SK-N-MC (cell line): ENCODE data around the gene NABP2.
"Not testable (repeated sequence)": the region's sequence is repeated elsewhere in the genome, so short reads cannot be mapped to it uniquely, and the experiment has no call there.

Source experiments
- DNase-seq: peaks from one replicate; pipeline ENCODE4 v3.0.0-alpha.2; 2011; ENCODE audit warnings: low read depth, low spot score
- H3K27ac ChIP-seq: fragments of 200-600 bp; sonication (generic); 2 replicates; pipeline ENCODE4 v1.5.1; 2016; ENCODE audit warnings: mixed run types
- H3K36me3 ChIP-seq: fragments of 200-600 bp; sonication (generic); 2 replicates; pipeline ENCODE4 v1.6.1; 2017; ENCODE audit warnings: antibody characterized with exemption, low read length, mixed read lengths; ENCODE audit not compliant: insufficient read depth
- H3K4me3 ChIP-seq: fragments of 200-600 bp; sonication (generic); 2 replicates; pipeline ENCODE4 v1.5.1; 2016
- H3K9ac ChIP-seq: fragments of 200-600 bp; sonication (generic); 2 replicates; pipeline ENCODE4 v1.8.0; 2017; ENCODE audit warnings: mixed run types, mixed read lengths; ENCODE audit not compliant: insufficient read length
- H3K9me3 ChIP-seq: fragments of 200-600 bp; sonication (generic); 2 replicates; pipeline ENCODE4 v1.6.1; 2017; ENCODE audit warnings: low read depth, mild to moderate bottlenecking, antibody characterized with exemption, low read length, moderate library complexity, mixed read lengths
- EZH2 ChIP-seq: fragments of 200-600 bp; sonication (generic); IDR thresholded peaks from one replicate; pipeline ENCODE4 v1.6.1; 2017; ENCODE audit warnings: antibody characterized with exemption
- FOXP2 ChIP-seq: optimal IDR thresholded peaks from 2 replicates; pipeline ENCODE3; 2011; ENCODE audit warnings: mild to moderate bottlenecking, moderate library complexity; ENCODE audit not compliant: insufficient read depth; ENCODE audit errors: extremely low read length, control extremely low read depth
- POLR2AphosphoS5 ChIP-seq: IDR thresholded peaks from 2 replicates; pipeline ENCODE4 v1.6.1; 2012; ENCODE audit warnings: mild to moderate bottlenecking, low read depth, low read length, borderline replicate concordance

The NABP2 gene

GRCh38 chr12:56190695-56191155 is 33.4 kb upstream of the NABP2 start:
- Histone ChIP-seq H3K27ac (no peak overlapping the region), H3K9me3 (no peaks in the 10 kb centered on the region), H3K4me3 (peak overlapping the region; percentile 95), H3K9ac (no peak overlapping the region), H3K36me3 (peaks cover 12% of the 10 kb centered on the region)
- TF ChIP-seq FOXP2 (no peak), POLR2AphosphoS5 (no peak), EZH2 (no peak)
- no peak for DNase-seq

DNA sequence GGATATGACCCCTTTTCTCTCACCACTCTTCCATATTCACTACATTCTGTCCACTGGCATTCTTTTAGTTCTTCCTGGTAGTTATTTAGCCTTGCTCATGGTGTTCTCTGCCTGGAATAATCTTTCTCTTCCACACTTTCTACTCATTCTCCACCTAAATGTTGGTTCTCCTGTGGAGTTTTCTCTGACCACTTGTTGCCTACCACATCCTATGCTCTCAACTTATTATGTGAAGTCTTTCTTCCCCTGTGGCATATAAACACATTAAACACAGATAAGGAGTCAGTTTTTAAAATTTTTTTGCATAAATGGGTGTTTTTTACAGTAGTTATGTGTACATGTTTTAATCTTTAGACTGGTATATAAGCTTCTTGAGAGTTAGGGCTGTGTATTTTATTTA is 31.6 kb upstream of the NABP2 start:
- DNase-seq = no peak
- TF ChIP-seq POLR2AphosphoS5 (no peak), EZH2 (no peak), FOXP2 (no peak)
- no peaks in the 10 kb centered on the region for H3K36me3 ChIP-seq
- H3K27ac ChIP-seq = no peak overlapping the region
- H3K9ac ChIP-seq = no peak overlapping the region
- no peaks in the 10 kb centered on the region for H3K9me3 ChIP-seq
- H3K4me3 ChIP-seq = no peak overlapping the region

DNA sequence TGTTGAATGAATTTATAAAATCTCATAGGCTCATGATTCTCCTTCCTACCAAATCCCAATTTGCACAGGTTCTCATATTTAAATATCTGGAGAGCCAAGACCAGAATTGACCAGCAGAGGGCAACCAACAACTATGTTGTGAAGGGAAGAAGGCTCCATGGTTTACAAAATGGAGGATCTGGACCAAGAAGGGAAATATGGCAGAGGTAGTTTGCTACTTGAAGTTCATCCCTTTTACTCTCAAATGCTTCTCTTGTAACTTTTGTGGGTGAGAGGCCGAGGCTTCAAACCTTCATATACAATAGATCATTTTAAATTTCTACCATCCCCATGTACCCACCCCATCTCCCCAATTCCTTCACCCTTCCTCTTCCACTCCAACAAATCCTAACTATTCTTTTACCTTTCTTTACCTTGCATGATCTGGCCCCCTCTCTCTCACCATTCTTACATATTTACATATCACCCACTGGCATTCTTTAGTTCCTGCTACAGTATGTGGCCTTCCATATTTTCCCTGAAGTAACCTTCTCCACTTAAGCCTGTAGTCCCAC is 31.0 kb upstream of the NABP2 start:
- no peaks in the 10 kb centered on the region for H3K36me3 ChIP-seq
- no peak overlapping the region for H3K4me3 ChIP-seq
- peak; percentile 79 for DNase-seq
- H3K27ac ChIP-seq = no peak overlapping the region
- no peak overlapping the region for H3K9ac ChIP-seq
- TF ChIP-seq FOXP2 (no peak), EZH2 (no peak)
- no peaks in the 10 kb centered on the region for H3K9me3 ChIP-seq

DNA sequence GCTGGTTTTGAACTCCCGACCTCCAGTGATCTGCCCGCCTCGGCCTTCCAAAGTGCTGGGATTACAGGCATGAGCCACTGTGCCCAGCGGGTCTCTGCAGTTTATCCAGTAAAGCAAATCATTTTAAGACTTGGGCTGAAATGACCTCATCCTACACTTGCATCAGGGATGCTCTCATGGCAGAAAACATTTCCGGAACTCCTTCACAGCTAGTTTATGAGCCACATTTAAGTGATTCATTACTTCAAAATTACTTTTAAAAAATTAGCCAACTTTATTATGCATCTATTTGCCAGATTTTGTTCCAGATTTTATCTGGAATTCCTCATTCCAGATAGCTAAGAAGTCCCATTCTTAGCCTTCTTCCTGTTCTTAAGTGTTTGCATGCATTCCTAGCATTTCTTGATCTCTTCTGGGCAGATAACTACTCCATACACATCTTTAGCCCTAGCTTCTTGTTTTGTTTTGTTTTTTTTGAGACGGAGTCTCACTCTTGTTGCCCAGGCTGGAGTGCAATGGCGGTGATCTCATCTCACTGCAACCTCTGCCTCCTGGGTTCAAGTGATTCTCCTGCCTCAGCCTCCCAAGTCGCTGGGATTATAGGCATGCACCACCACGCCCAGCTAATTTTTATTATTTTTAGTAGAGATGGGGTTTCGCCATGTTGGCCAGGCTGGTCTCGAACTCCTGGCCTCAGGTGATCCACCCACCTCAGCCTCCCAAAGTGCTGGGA is 27.2 kb upstream of the NABP2 start:
- Histone ChIP-seq H3K4me3 (peak overlapping the region; percentile 33; the same call in 1 of the 2 replicates), H3K27ac (peak overlapping the region; percentile 59)
- not testable (repeated sequence) for H3K9me3 ChIP-seq, H3K36me3 ChIP-seq, H3K9ac ChIP-seq
- peak; percentile 34; the same call in 1 of the 2 replicates for TF ChIP-seq POLR2AphosphoS5
- peak; percentile 87 for DNase-seq

DNA sequence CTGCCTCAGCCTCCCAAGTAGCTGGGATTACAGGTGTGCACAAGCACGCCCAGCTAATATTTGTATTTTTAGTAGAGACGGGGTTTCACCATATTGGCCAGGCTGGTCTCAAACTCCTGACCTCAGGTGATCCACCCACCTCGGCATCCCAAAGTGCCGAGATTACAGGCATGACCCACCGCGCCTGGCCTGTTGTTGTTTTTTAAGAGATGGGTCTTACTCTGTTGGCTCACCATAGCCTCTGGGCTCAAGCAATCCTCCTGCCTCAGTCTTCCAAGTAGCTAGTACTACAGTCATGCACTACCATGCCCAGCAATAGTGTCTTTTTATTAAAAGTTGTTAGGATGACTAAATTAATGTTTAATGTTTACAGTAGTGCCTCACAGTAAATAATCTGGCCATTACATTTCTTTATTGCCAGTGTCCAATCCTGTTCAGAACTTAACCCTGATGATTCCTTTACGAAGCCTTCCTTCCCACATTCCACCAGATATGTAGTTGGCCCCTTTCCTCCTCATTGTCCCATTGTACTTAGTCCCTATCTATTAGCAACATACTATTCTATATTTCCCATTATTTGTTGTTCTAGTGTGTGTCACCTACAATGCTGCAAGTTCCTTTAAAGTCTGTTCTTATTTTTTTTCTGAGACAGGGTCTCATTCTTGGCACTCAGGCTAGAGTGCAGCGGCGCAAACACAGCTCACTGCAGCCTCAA is 26.1 kb upstream of the NABP2 start:
- Histone ChIP-seq H3K36me3 (no peaks in the 10 kb centered on the region), H3K4me3 (no peak overlapping the region), H3K27ac (no peak overlapping the region), H3K9ac (no peak overlapping the region), H3K9me3 (no peaks in the 10 kb centered on the region)
- no peak for DNase-seq
- TF ChIP-seq EZH2 (no peak), FOXP2 (no peak), POLR2AphosphoS5 (no peak)

- TF ChIP-seq FOXP2 = no peak
- no peak for TF ChIP-seq POLR2AphosphoS5
- no peak for TF ChIP-seq EZH2
These were observed 25.3 kb upstream of the NABP2 start for GRCh38 chr12:56198836-56199235.

DNA sequence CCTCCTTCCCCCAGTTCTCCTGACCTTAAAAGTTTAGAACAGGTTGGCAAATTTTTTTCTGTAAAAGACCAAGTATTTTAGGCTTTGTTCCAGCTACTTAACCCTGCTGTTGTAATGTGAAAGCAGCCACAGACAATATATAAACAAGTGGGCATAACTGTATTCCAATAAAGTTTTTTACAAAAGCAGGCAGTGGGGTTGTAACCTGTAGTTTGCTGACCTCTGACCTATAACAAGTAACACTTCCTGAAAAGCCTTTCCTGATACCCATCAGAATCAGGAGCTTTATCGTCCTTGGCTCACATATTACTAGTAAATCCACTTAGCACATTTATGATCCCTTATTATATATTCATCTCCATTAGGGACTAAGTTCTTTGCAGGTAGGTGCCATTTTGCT is 21.8 kb upstream of the NABP2 start:
- Histone ChIP-seq H3K9me3 (no peaks in the 10 kb centered on the region), H3K9ac (no peak overlapping the region), H3K4me3 (no peak overlapping the region), H3K27ac (no peak overlapping the region), H3K36me3 (peaks cover 22% of the 10 kb centered on the region)
- no peak for TF ChIP-seq EZH2
- no peak for TF ChIP-seq POLR2AphosphoS5
- no peak for TF ChIP-seq FOXP2
- no peak for DNase-seq

More at GRCh38 chr12:56198836-56199235, 25.3 kb upstream of the NABP2 start:
- no peak overlapping the region for H3K27ac ChIP-seq
- no peak for DNase-seq
- no peaks in the 10 kb centered on the region for H3K9me3 ChIP-seq
- H3K4me3 ChIP-seq = no peak overlapping the region
- H3K9ac ChIP-seq = no peak overlapping the region
- no peaks in the 10 kb centered on the region for H3K36me3 ChIP-seq

DNA sequence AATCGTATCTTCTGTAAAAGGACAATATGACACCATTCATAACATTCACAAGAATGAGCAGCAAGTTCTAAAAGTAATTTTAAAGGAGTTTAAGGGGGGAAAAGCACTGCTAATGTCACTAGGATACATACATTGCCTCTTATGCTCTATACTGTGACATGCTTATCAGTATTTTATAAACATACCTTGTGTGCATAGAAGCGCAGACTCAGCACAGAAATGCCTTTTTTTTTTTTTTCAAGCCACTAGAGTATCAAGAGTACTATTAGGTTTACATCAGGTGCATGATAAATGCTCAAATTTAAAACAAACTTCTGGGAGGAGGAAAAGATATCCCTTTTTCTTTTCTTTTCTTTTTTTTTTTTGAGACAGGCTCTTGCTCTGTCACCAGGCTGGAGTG is 21.3 kb upstream of the NABP2 start:
- Histone ChIP-seq H3K27ac (no peak overlapping the region), H3K4me3 (no peak overlapping the region), H3K9ac (no peak overlapping the region), H3K9me3 (no peaks in the 10 kb centered on the region), H3K36me3 (peaks cover 27% of the 10 kb centered on the region)
- no peak for TF ChIP-seq FOXP2
- TF ChIP-seq EZH2 = no peak
- no peak for TF ChIP-seq POLR2AphosphoS5
- no peak for DNase-seq
